ENCODE data around the gene ROBO3.
A peak's percentile ranks its signal among the peaks of the same experiment; 100 is the strongest.

ROBO3 gene

DNA sequence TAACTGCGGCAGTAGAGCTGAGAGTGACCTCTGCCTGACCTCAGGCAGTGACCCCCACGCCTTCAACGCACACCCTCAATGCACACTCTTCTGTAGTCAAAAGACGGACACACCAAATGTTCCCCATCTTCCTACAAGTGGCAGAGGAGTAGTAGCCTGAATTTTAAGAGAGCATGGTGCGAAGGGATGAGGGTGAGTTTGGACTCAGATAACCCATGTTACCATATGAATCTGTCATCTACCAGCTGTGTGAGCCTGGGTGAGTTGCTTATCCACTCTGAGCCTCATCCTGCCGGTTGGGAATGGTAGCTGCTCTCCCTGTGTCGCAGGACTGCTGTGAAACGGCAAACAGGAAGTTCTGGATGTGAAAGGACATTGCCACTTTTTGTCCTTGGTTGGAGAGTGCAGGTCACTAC lies 20.6 kb upstream of the ROBO3 start:
- Histone ChIP-seq H3K27ac (ENCODE audit: low read depth, low read length) (no peak overlapping the region), H3K9ac (ENCODE audit: low read depth, low read length) (no peak overlapping the region), H3K36me3 (ENCODE audit: insufficient read depth, low read length) (no peaks in the 10 kb centered on the region), H3K9me3 (ENCODE audit: insufficient read depth, low read depth, low read length) (no peaks in the 10 kb centered on the region), H3K27me3 (ENCODE audit: insufficient read depth, low read length) (peaks cover 100% of the 10 kb centered on the region), H3K4me1 (ENCODE audit: insufficient read depth, low read length) (peaks cover 12% of the 10 kb centered on the region; the same call in 1 of the 2 replicates), H3K4me3 (ENCODE audit: low read length) (no peak overlapping the region)
- 57% methylated on average over 8 of the region's 8 CpGs for WGBS

DNA sequence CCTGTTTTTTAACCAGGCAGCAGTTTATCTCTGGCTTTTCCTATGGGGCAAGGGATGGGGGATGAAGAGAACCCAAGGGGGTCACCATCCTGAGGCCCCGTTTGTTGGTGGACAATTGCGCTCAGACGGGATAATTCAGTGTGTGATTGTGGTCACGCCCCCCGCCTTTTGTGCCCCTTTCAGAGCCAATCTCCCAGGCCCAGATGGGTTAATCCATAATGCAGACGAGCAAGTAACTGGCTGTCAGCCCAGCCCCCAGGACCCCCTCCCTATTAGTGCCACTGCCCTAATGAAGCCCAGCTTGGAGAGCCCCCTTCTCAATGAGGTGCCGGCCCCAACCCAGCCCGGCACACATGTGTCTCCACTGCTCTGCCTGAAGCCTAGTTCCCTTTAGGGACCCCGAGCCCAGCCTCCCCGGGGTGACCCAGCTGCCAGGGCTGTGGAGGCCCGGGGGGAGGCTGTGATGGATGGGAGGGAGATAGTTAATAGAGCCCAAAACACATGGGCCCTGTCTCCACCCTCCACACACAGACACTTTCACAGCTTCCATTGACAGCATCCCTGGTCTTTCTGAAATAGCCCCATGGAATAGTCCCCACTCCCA lies 19.1 kb upstream of the ROBO3 start:
- peaks cover 12% of the 10 kb centered on the region; the same call in 1 of the 2 replicates for H3K4me1 ChIP-seq (ENCODE audit: insufficient read depth, low read length)

DNA sequence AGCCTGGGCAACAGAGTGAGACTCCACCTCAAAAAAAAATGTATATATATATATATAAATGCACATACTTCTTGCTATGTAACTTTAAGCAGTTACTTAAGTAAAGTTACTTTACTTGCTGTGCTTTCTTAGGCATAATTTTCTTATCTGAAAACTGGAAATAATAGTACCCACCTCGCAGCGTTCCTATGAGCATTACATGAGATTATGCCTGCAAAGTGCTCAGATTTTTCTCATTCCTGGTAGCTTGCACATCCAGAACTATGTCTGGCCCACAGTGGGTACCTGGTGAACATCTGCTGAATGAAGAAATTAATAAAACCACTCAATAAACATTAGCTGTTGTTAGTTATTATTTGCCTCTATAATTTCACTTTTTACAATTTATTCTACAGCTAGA lies 6.1 kb upstream of the ROBO3 start:
- Histone ChIP-seq H3K4me1 (ENCODE audit: insufficient read depth, low read length) (0 out of 2 replicates have a peak, but pooled peaks cover 4% of the 10 kb centered on the region), H3K27ac (ENCODE audit: low read depth, low read length) (no peak overlapping the region), H3K4me3 (ENCODE audit: low read length) (no peak overlapping the region), H3K36me3 (ENCODE audit: insufficient read depth, low read length) (no peaks in the 10 kb centered on the region), H3K27me3 (ENCODE audit: insufficient read depth, low read length) (peaks cover 88% of the 10 kb centered on the region), H3K9me3 (ENCODE audit: insufficient read depth, low read depth, low read length) (no peaks in the 10 kb centered on the region), H3K9ac (ENCODE audit: low read depth, low read length) (no peak overlapping the region)
- 97% methylated on average over 2 of the region's 2 CpGs for WGBS

More for the DNA sequence above, 19.1 kb upstream of the ROBO3 start:
- H3K36me3 ChIP-seq (ENCODE audit: insufficient read depth, low read length), result no peaks in the 10 kb centered on the region
- H3K27me3 ChIP-seq (ENCODE audit: insufficient read depth, low read length), result peaks cover 100% of the 10 kb centered on the region
- no peak overlapping the region for H3K9ac ChIP-seq (ENCODE audit: low read depth, low read length)
- H3K9me3 ChIP-seq (ENCODE audit: insufficient read depth, low read depth, low read length), result no peaks in the 10 kb centered on the region
- 69% methylated on average over 10 of the region's 11 CpGs for WGBS
- H3K4me3 ChIP-seq (ENCODE audit: low read length), result no peak overlapping the region
- H3K27ac ChIP-seq (ENCODE audit: low read depth, low read length), result no peak overlapping the region

DNA sequence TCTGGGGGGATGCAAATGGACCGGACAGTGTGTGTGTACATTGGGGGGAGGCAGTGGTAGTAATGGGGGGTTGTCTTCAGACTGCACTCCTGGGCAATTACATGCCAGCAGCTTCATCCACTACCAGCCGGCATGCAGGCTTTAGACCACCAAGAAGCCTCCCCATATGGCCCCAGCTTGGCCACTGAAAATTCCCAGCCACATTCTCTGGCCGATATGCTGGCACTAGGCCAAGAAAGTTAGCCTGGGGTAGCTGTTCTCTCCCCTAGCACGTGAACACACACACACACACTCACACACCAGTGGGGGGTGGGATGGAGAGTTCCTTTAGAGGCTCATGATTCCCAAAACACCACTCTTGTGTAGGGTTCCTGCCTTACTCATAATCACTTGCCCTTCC lies 3.6 kb upstream of the ROBO3 start:
- H3K27me3 ChIP-seq (ENCODE audit: insufficient read depth, low read length), result peaks cover 88% of the 10 kb centered on the region
- whole genome bisulfite sequencing, result 84% methylated on average over 3 of the region's 4 CpGs
- H3K9me3 ChIP-seq (ENCODE audit: insufficient read depth, low read depth, low read length), result no peaks in the 10 kb centered on the region
- H3K4me3 ChIP-seq (ENCODE audit: low read length), result no peak overlapping the region
- no peaks in the 10 kb centered on the region for H3K36me3 ChIP-seq (ENCODE audit: insufficient read depth, low read length)
- H3K27ac ChIP-seq (ENCODE audit: low read depth, low read length), result no peak overlapping the region
- H3K9ac ChIP-seq (ENCODE audit: low read depth, low read length), result no peak overlapping the region
- 0 out of 2 replicates have a peak, but pooled peaks cover 4% of the 10 kb centered on the region for H3K4me1 ChIP-seq (ENCODE audit: insufficient read depth, low read length)

DNA sequence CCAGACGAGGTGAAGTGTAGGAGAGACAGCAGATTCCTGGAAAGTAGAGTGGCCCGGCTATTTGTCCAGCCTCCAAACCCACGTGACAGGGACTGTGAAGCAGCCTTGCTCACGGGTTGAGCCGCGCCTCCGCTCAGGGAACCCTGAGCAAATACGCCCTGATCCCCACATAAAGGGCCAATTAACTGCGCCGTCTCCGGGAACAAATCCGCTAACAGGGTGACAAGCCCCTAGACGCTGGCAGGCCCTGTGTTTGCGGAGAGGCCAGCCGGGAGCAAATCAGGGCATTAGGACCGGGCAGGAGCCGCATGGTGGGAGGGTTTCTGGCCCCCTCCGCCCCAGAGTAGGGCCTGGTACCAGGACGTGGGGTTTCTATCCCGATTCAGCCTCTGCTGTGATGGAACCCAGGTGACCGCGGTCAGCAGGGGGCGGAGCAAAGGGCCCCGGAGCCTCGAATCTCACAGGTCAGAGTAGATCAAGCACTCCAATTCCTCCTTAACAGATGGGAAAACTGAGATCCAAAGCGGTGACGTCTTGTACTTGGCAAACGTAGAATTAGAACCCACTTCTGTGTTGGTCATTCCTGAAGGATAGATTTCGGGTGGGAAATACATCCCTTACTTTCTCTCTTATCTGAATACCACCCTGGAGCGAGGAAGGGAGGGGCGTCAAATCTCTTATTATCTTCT lies 2.0 kb upstream of the ROBO3 start:
- Histone ChIP-seq H3K9ac (ENCODE audit: low read depth, low read length) (no peak overlapping the region), H3K27ac (ENCODE audit: low read depth, low read length) (no peak overlapping the region), H3K9me3 (ENCODE audit: insufficient read depth, low read depth, low read length) (no peaks in the 10 kb centered on the region), H3K4me3 (ENCODE audit: low read length) (peak overlapping the region; percentile 31), H3K27me3 (ENCODE audit: insufficient read depth, low read length) (peaks cover 100% of the 10 kb centered on the region), H3K4me1 (ENCODE audit: insufficient read depth, low read length) (0 out of 2 replicates have a peak, but pooled peaks cover 4% of the 10 kb centered on the region), H3K36me3 (ENCODE audit: insufficient read depth, low read length) (no peaks in the 10 kb centered on the region)
- WGBS, result 3% methylated on average over 30 of the region's 31 CpGs

DNA sequence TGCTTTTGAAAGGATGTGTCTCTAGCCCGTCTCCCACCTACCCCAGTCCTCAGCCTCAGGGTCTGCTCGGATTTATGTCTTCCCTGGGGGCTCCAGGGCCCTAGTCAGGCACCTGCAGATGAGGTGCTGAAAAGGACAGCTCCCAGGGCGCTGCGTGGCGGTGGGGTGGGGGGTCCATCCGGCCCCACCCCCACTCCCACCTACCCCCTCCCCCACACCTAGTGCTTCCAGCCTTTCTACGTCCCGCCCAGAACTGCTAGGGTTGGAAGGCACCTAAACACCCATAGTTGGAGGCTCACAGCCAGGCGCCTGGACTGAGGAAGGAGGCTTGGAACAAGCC lies 1.4 kb upstream of the ROBO3 start:
- Histone ChIP-seq H3K27ac (ENCODE audit: low read depth, low read length) (no peak overlapping the region), H3K36me3 (ENCODE audit: insufficient read depth, low read length) (no peaks in the 10 kb centered on the region), H3K4me1 (ENCODE audit: insufficient read depth, low read length) (0 out of 2 replicates have a peak, but pooled peaks cover 4% of the 10 kb centered on the region), H3K4me3 (ENCODE audit: low read length) (no peak overlapping the region), H3K9ac (ENCODE audit: low read depth, low read length) (no peak overlapping the region), H3K9me3 (ENCODE audit: insufficient read depth, low read depth, low read length) (no peaks in the 10 kb centered on the region), H3K27me3 (ENCODE audit: insufficient read depth, low read length) (peaks cover 100% of the 10 kb centered on the region)
- WGBS, result 9% methylated on average over 5 of the region's 9 CpGs

DNA sequence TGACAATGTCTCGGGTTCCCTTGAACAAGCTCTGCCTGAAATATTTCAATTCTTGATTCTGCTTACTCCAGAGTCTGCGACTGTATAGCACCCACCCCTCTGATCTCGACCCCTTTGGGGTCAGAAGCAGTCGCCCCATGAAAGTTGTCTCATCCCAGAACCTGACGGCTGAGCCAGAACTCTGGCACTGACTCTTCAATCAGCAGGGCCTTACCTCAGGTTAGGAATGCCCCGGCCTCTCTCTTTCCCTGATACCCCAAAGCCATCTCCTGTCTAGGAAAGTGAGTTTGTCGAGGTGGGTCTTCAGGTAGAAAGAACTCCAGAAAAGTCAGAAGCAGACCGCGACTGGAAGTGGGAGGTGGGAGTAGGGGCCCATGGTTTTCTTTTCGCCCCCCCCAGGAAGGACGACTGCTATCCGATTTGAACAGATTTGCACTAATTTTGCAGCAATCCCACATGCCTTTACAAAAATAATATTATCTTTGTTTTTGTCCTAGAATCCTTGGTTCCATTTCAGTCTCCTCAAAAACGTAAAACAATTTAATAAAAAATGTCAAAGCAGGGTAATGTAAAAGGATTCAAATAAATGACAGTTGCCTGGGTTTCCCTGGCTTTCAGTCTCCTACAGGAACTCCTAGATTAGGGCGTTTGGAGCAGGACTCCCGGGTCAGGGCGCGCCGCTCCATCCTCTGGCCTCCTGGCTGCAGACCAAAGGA lies 898 bp upstream of the ROBO3 start:
- Histone ChIP-seq H3K9me3 (ENCODE audit: insufficient read depth, low read depth, low read length) (no peaks in the 10 kb centered on the region), H3K4me1 (ENCODE audit: insufficient read depth, low read length) (0 out of 2 replicates have a peak, but pooled peaks cover 4% of the 10 kb centered on the region), H3K27ac (ENCODE audit: low read depth, low read length) (no peak overlapping the region), H3K4me3 (ENCODE audit: low read length) (no peak overlapping the region), H3K36me3 (ENCODE audit: insufficient read depth, low read length) (no peaks in the 10 kb centered on the region), H3K9ac (ENCODE audit: low read depth, low read length) (no peak overlapping the region), H3K27me3 (ENCODE audit: insufficient read depth, low read length) (peaks cover 100% of the 10 kb centered on the region)
- WGBS, result 23% methylated on average over 17 of the region's 18 CpGs

DNA sequence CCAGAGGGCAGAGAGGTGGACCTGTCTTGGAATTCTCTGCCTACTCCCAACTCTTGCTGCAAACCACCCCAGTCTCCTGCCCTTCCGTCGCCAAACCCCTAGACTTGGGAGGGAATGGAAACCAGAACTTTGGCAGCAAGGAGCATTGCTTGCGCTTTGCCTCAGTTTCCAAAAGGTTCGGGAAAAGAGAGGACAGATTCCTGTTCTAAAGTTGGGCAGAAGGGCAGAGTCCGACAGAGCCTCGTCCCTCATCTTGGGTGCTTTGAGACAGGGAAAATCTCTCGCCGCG lies 396 bp upstream of the ROBO3 start:
- no peaks in the 10 kb centered on the region for H3K36me3 ChIP-seq (ENCODE audit: insufficient read depth, low read length)
- 5% methylated on average over 9 of the region's 9 CpGs for WGBS
- no peak overlapping the region for H3K4me3 ChIP-seq (ENCODE audit: low read length)
- no peaks in the 10 kb centered on the region for H3K9me3 ChIP-seq (ENCODE audit: insufficient read depth, low read depth, low read length)
- peaks cover 100% of the 10 kb centered on the region for H3K27me3 ChIP-seq (ENCODE audit: insufficient read depth, low read length)
- H3K4me1 ChIP-seq (ENCODE audit: insufficient read depth, low read length), result 0 out of 2 replicates have a peak, but pooled peaks cover 4% of the 10 kb centered on the region
- H3K9ac ChIP-seq (ENCODE audit: low read depth, low read length), result no peak overlapping the region
- H3K27ac ChIP-seq (ENCODE audit: low read depth, low read length), result no peak overlapping the region

DNA sequence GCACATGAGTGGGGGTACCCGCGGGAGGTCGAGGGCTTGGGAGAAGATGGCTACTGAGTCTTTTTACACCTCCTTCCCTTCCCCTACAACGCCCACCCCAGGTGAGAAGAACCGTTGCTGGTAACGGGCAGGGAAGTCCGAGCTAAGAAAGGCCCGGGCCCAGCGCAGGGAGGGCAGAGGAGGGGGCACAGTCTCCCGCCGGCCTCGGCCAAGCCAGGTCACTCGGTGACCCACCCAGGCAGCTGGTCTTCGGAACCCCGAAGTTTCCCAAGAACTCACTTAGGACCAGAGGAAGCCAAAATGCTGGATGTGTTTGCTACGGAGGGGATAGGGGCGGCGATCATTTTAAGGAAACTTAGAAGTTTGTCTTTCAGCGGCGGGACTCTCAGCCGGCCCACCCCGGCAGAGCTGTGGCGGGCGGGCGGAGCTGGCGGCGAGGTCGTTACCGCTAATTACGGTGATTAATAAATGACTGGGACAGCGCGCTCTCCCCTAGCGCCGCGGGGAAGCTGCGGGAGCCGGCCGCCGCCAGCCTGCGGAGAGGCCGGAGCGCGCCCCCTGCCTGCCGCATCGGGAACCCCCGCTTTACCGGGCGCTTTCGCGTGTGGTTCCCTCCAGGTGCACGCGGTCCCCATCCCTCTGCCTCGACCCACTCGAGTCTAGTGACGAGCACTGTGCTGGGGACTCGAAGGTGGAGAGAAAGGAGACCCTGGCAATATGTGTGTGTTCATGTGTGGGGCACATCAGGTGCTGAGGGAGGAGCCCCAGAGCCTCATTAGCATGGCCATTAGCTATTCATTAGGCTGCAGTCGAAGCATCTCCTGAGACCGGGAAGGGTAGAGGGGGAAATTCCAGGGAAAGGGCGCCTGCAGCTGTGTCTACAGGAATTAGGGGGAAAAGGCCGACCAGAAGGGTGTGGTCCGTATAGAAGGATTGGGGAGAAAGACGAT lies 945 bp downstream of the ROBO3 start:
- peaks cover 100% of the 10 kb centered on the region for H3K27me3 ChIP-seq (ENCODE audit: insufficient read depth, low read length)
- H3K4me3 ChIP-seq (ENCODE audit: low read length), result peak overlapping the region; percentile 17
- no peaks in the 10 kb centered on the region for H3K9me3 ChIP-seq (ENCODE audit: insufficient read depth, low read depth, low read length)
- no peaks in the 10 kb centered on the region for H3K36me3 ChIP-seq (ENCODE audit: insufficient read depth, low read length)
- H3K4me1 ChIP-seq (ENCODE audit: insufficient read depth, low read length), result 0 out of 2 replicates have a peak, but pooled peaks cover 4% of the 10 kb centered on the region
- H3K27ac ChIP-seq (ENCODE audit: low read depth, low read length), result no peak overlapping the region
- 3% methylated on average over 62 of the region's 62 CpGs for WGBS
- H3K9ac ChIP-seq (ENCODE audit: low read depth, low read length), result no peak overlapping the region

DNA sequence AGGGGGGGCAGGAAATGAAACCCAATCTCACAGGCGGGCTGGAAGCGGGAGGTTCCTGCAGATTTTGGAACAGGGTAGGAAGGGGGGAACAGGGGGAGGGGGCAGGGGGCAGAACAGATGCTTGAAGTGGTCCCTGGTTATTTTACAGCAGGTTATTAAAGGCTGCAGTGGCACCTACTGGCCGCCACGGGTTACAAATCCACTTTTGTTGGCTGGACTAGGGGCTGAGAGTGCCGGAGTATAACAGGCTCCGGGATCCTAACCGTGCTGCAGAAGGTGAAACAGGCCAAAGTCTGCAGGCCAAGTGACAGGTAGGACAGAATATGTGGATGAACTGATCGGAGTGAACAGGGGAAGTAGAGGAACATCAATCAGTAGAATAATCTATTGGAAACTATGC lies 2.5 kb downstream of the ROBO3 start:
- Histone ChIP-seq H3K36me3 (ENCODE audit: insufficient read depth, low read length) (no peaks in the 10 kb centered on the region), H3K27me3 (ENCODE audit: insufficient read depth, low read length) (peaks cover 100% of the 10 kb centered on the region), H3K4me1 (ENCODE audit: insufficient read depth, low read length) (0 out of 2 replicates have a peak, but pooled peaks cover 4% of the 10 kb centered on the region), H3K27ac (ENCODE audit: low read depth, low read length) (no peak overlapping the region), H3K9me3 (ENCODE audit: insufficient read depth, low read depth, low read length) (no peaks in the 10 kb centered on the region), H3K9ac (ENCODE audit: low read depth, low read length) (no peak overlapping the region), H3K4me3 (ENCODE audit: low read length) (no peak overlapping the region)
- 10% methylated on average over 8 of the region's 8 CpGs for WGBS

All from HUES64 (cell line).